Liver (tissue), 9 donors: ENCODE results near the gene SLC9A1. TPM values are rescaled to one million over a fixed set of nuclear protein-coding genes. Genes with fewer than 3 reads are reported as not detected.
A peak's percentile ranks its signal among the peaks of the same experiment; 100 is the strongest.

Source experiments
- DNase-seq: peaks from one replicate; pipeline ENCODE4 v3.0.0-alpha.2; 2017; ENCODE audit warnings: low spot score
- H3K27ac ChIP-seq, 2 donors: one replicate each; pipeline ENCODE4 v1.7.0; 2013; ENCODE audit warnings: inconsistent platforms in 2 of 2, low read length in 2 of 2, control low read depth in 1 of 2, low read depth in 1 of 2, mild to moderate bottlenecking in 1 of 2
- H3K27me3 ChIP-seq, 4 donors: one replicate each; pipeline versions ENCODE4 v1.6.1 to v1.7.0; 2013; ENCODE audit warnings: low read length in 3 of 4, inconsistent platforms in 1 of 4, mild to moderate bottlenecking in 1 of 4, moderate library complexity in 1 of 4; ENCODE audit not compliant: control insufficient read depth in 4 of 4, insufficient read depth in 4 of 4
- H3K36me3 ChIP-seq, 4 donors: one replicate each; pipeline versions ENCODE4 v1.6.1 to v1.7.0; 2013; ENCODE audit warnings: low read length in 3 of 4, mild to moderate bottlenecking in 3 of 4, low read depth in 1 of 4, moderate library complexity in 1 of 4; ENCODE audit not compliant: control insufficient read depth in 4 of 4, insufficient read depth in 3 of 4
- H3K4me1 ChIP-seq, 4 donors: one replicate each; pipeline versions ENCODE4 v1.6.1 to v1.7.0; 2013; ENCODE audit warnings: low read length in 3 of 4, mild to moderate bottlenecking in 3 of 4, moderate library complexity in 1 of 4; ENCODE audit not compliant: control insufficient read depth in 4 of 4, insufficient read depth in 4 of 4
- H3K4me3 ChIP-seq, 3 donors: one replicate each; pipeline versions ENCODE4 v1.6.1 to v1.7.0; 2013; ENCODE audit warnings: low read length in 3 of 3, control low read depth in 1 of 3, low read depth in 1 of 3, mild to moderate bottlenecking in 1 of 3
- H3K9ac ChIP-seq, 2 donors: one replicate each; pipeline ENCODE4 v1.7.0; 2013; ENCODE audit warnings: low read length in 2 of 2, mild to moderate bottlenecking in 2 of 2, moderate library complexity in 2 of 2, control low read depth in 1 of 2, low read depth in 1 of 2
- H3K9me3 ChIP-seq, 4 donors: one replicate each; pipeline versions ENCODE4 v1.6.1 to v1.7.0; 2013; ENCODE audit warnings: low read length in 3 of 4; ENCODE audit not compliant: control insufficient read depth in 4 of 4
- ATF3 ChIP-seq: IDR thresholded peaks from 2 replicates; pipeline ENCODE4 v1.6.1; 2016; ENCODE audit warnings: antibody characterized with exemption
- CTCF ChIP-seq: fragments of 150-350 bp; IDR thresholded peaks from 2 replicates; pipeline ENCODE4 v1.5.1; 2017; ENCODE audit warnings: improper control_type of control experiment, low read depth, low read length; ENCODE audit not compliant: missing input control
- EGR1 ChIP-seq, 2 donors: IDR thresholded peaks; 2 replicates each; pipeline ENCODE4 v1.6.1; 2016 to 2018; ENCODE audit warnings: antibody characterized with exemption in 2 of 2, low read depth in 2 of 2
- FOXA1 ChIP-seq: IDR thresholded peaks from 2 replicates; pipeline ENCODE4 v1.6.1; 2016; ENCODE audit warnings: antibody characterized with exemption
- FOXA2 ChIP-seq: IDR thresholded peaks from 2 replicates; pipeline ENCODE4 v1.6.1; 2016; ENCODE audit warnings: antibody characterized with exemption
- GABPA ChIP-seq, 2 donors: IDR thresholded peaks in 1 of 2; conservative IDR thresholded peaks in 1 of 2; 2 replicates each; pipeline ENCODE4 v1.6.1; 2016; ENCODE audit warnings: antibody characterized with exemption in 2 of 2, mild to moderate bottlenecking in 1 of 2, moderate library complexity in 1 of 2
- HNF4A ChIP-seq, 2 donors: conservative IDR thresholded peaks; 2 replicates each; pipeline ENCODE4 v1.6.1; 2016; ENCODE audit warnings: antibody characterized with exemption in 2 of 2, mild to moderate bottlenecking in 2 of 2
- HNF4G ChIP-seq: IDR thresholded peaks from 2 replicates; pipeline ENCODE4 v1.6.1; 2016; ENCODE audit warnings: antibody characterized with exemption
- JUND ChIP-seq, 2 donors: IDR thresholded peaks; 2 replicates each; pipeline ENCODE4 v1.6.1; 2016; ENCODE audit warnings: antibody characterized with exemption in 2 of 2
- MAX ChIP-seq: IDR thresholded peaks from 2 replicates; pipeline ENCODE4 v1.6.1; 2016; ENCODE audit warnings: antibody characterized with exemption
- NR2F2 ChIP-seq: IDR thresholded peaks from 2 replicates; pipeline ENCODE4 v1.6.1; 2016; ENCODE audit warnings: antibody characterized with exemption
- RAD21 ChIP-seq, 2 donors: IDR thresholded peaks; 2 replicates each; pipeline ENCODE4 v1.6.1; 2016; ENCODE audit warnings: antibody characterized with exemption in 2 of 2, mild to moderate bottlenecking in 2 of 2
- REST ChIP-seq: IDR thresholded peaks from 2 replicates; pipeline ENCODE4 v1.6.1; 2016; ENCODE audit warnings: antibody characterized with exemption, mild to moderate bottlenecking
- RXRA ChIP-seq, 2 donors: IDR thresholded peaks; 2 replicates each; pipeline ENCODE4 v1.6.1; 2017 to 2018; ENCODE audit warnings: antibody characterized with exemption in 2 of 2, mild to moderate bottlenecking in 1 of 2
- SP1 ChIP-seq: IDR thresholded peaks from 2 replicates; pipeline ENCODE4 v1.6.1; 2018; ENCODE audit warnings: antibody characterized with exemption, mild to moderate bottlenecking
- TAF1 ChIP-seq: conservative IDR thresholded peaks from 2 replicates; pipeline ENCODE4 v1.6.1; 2016; ENCODE audit warnings: antibody characterized with exemption, mild to moderate bottlenecking
- YY1 ChIP-seq: IDR thresholded peaks from 2 replicates; pipeline ENCODE4 v1.6.1; 2016; ENCODE audit warnings: antibody characterized with exemption, mild to moderate bottlenecking
- ZBTB33 ChIP-seq: IDR thresholded peaks from 2 replicates; pipeline ENCODE4 v1.6.1; 2016; ENCODE audit warnings: antibody characterized with exemption
- WGBS: extraction: QIAGEN DNeasy Blood & Tissue Kit; methylation state at CpG from one replicate; pipeline ENCODE4 v1.1.7; 2013; 5-methylcytosine and 5-hydroxymethylcytosine counted together
- polyA plus RNA-seq, 2 donors: library from polyadenylated mRNA; stranded (reverse) in 1 of 2; unstranded in 1 of 2; fragments of 200-250 nt in 1 of 2; fragments of >200 nt in 1 of 2; fragmentation: Nextera tagmentation in 1 of 2; extraction: Ambion mirVana in 1 of 2; gene quantifications; one replicate each; pipeline versions ENCODE4 v1.2.1 to v1.2.3, GENCODE V29; 2013 to 2015
- total RNA-seq, 2 donors: library from RNA; depleted of rRNA; stranded (reverse); fragments of >200 nt; gene quantifications; one replicate each; pipeline ENCODE4 v1.2.3, GENCODE V29; 2014
- donor health status: healthy.
- donor health status: healthy.
- donor health status: healthy.
- donor health status: healthy.
- donor health status: healthy.

The SLC9A1 gene
- total and polyA plus RNA-seq, 4 donors: 1.3 to 3.2 (median 1.5) TPM

- Histone ChIP-seq H3K27ac (no peak overlapping the region), H3K9me3 (no peaks in the 10 kb centered on the region), H3K4me3 (no peak overlapping the region), H3K4me1 (peaks cover 0 to 3% (median 0%) of the 10 kb centered on the region in 4 donors), H3K36me3 (no peaks in the 10 kb centered on the region), H3K9ac (no peak overlapping the region), H3K27me3 (no peaks in the 10 kb centered on the region)
- TF ChIP-seq TAF1 (no peak), REST (no peak), FOXA1 (no peak), RXRA (IDR thresholded peaks at IDR 0.05) (no peak), JUND (IDR thresholded peaks at IDR 0.05) (no peak), MAX (no peak), NR2F2 (no peak), SP1 (no peak), HNF4G (no peak), ZBTB33 (no peak), RAD21 (IDR thresholded peaks at IDR 0.05) (no peak), FOXA2 (no peak)
- 78% methylated on average over 5 of the region's 5 CpGs for WGBS
- DNase-seq: no peak
Observed at GRCh38 chr1:27135541-27136235, 19.2 kb downstream of the SLC9A1 start.

GRCh38 chr1:27133991-27134390, 20.9 kb downstream of the SLC9A1 start:
- peak overlapping the region in 1 of 2 donors; percentile 15 for H3K27ac ChIP-seq
- H3K36me3 ChIP-seq: no peaks in the 10 kb centered on the region
- H3K9me3 ChIP-seq: no peaks in the 10 kb centered on the region
- no peak for TF ChIP-seq ZBTB33
- TF ChIP-seq SP1: peak; percentile 37
- no peak for TF ChIP-seq YY1
- no peak for TF ChIP-seq HNF4A (conservative IDR thresholded peaks at IDR 0.05)
- TF ChIP-seq CTCF: no peak
- no peak for TF ChIP-seq RAD21 (IDR thresholded peaks at IDR 0.05)
- TF ChIP-seq ATF3: no peak
- no peak for TF ChIP-seq JUND (IDR thresholded peaks at IDR 0.05)
- TF ChIP-seq FOXA2: no peak
- TF ChIP-seq GABPA (IDR thresholded peaks at IDR 0.05 in 1 of 2, conservative IDR thresholded peaks at IDR 0.05 in 1 of 2): no peak
- TF ChIP-seq EGR1 (IDR thresholded peaks at IDR 0.05; ENCODE audit: low read depth in 2 of 2): no peak
- TF ChIP-seq NR2F2: peak; percentile 86
- peak; percentile 17 to 29 for TF ChIP-seq RXRA (IDR thresholded peaks at IDR 0.05)
- TF ChIP-seq TAF1: no peak
- TF ChIP-seq FOXA1: no peak
- no peak overlapping the region for H3K4me3 ChIP-seq
- H3K4me1 ChIP-seq: peaks cover 0 to 3% (median 0%) of the 10 kb centered on the region in 4 donors
- H3K9ac ChIP-seq: no peak overlapping the region
- no peaks in the 10 kb centered on the region for H3K27me3 ChIP-seq
- WGBS: 68% methylated on average over 6 of the region's 6 CpGs
- DNase-seq: no peak
